Activated gamma-delta T cell treated with Interleukin-2 at 50 U/mL for 16 hours (primary cell): Measurements from ENCODE around the gene RAB37.

Experiments used
- DNase-seq: peaks from one replicate; pipeline ENCODE4 v3.0.0-alpha.2; 2020

The RAB37 gene, protein sequence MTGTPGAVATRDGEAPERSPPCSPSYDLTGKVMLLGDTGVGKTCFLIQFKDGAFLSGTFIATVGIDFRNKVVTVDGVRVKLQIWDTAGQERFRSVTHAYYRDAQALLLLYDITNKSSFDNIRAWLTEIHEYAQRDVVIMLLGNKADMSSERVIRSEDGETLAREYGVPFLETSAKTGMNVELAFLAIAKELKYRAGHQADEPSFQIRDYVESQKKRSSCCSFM

GRCh38 chr17:74736513-74737298, at the start of gene RAB37:
Gene RAB37 (plus strand): TSS chr17:74737256. CDS start chr17:74737273, 17 bp downstream.
- DNase-seq: peak; percentile 65

- no peak for DNase-seq
Observed at GRCh38 chr17:74687886-74688285, 49.2 kb upstream of the RAB37 start.

- DNase-seq: no peak
Observed at GRCh38 chr17:74690409-74690825, 46.6 kb upstream of the RAB37 start.

DNA sequence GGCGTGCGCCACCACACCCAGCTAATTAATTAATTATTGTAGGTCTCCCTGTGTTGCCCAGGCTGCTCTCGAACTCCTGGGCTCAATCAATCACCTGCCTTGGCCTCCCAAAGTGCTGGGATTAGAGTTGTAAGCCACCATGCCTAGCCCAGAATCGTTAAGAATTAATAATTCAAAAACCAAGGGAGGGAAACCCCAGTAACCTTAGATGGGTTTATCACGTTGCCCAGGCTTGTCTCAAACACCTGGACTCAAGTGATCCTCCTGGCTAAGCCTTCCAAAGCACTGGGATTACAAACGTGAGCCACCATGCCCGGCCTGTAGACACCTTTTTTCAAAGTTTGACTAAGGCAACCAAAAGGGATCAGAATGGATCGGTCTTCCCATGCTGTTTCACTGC, 45.9 kb upstream of the RAB37 start:
- DNase-seq: no peak

DNA sequence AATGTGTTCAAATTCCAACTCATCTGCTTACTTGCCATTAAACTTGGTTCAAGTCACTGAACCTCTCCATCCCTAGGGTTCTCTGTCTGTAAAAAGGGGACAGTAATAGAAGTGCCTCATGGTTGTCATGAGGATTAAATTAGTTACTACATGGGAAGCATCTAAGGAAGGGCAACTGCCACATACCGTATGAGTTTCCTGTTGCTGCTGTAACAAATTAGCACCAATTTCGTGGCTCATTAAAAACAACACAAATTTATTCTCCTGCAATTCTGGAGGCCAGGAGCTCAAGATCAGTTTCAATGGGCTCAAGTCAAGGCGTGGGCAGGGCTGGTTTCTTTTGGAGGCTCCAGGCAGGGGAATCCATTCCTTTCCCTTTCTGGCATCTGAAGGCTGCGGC, 43.0 kb upstream of the RAB37 start:
- no peak for DNase-seq

- DNase-seq: no peak
Observed at GRCh38 chr17:74695629-74696028, 41.4 kb upstream of the RAB37 start.

- no peak for DNase-seq
Observed at GRCh38 chr17:74697515-74697914, 39.5 kb upstream of the RAB37 start.

GRCh38 chr17:74698069-74698468, 39.0 kb upstream of the RAB37 start:
- DNase-seq: no peak

DNA sequence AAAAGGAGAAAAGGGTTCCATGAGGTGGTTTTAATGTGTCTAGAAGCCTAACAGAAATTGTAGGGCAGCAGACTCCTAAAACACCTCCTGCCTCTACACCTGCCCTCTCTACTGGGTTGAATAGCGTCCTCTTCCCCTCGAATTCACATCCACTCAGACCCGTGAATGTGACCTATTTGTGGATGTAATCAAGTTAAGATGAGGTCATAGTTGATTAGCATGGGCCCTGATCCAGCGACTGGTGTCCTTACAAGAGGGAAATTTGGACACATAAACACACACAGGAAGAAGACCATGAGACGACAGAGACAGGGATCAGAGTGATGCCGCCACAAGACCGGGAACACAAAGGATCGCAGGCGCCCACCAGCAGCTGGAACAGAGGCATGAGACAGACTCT, 37.8 kb upstream of the RAB37 start:
- DNase-seq: no peak

GRCh38 chr17:74702116-74702871, 34.8 kb upstream of the RAB37 start:
- DNase-seq: no peak

DNA sequence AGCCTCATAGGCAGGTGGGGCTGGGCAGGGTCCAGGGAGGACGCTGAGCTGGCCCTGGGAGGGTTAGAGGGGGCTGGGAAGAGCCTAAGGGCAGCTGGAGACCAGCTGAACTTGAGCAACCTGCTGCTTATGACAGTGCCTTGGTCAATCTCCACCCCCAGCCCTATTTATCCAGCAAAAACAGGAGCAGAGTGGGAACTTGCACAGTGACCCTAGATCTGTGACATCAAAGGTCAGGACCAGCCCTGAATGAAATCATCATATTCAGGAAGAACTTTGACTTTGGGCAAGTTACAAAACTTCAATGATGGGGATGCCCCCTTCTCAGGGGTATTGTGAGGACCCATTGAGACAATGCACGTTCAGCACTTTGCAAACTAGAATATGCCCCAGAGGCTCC, 33.7 kb upstream of the RAB37 start:
- no peak for DNase-seq

DNA sequence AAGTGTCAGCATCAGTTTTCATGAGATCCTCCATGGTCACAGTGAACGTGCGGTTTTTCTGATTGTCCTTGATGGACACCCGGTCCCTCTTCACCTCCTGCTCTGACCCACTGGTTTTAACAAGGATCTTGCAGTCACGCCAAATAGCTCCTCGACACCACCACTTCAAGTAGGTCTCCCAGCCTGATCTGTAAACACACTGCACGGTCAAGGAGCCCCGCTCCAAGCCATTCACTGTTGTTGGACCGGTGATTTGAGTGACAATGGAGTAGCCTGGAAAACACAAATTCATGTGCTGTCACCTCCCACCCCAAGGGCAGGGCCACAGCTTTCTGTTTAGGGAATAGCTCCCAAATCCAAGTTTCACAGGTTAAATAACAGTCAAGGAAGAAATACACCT, 32.5 kb upstream of the RAB37 start:
- no peak for DNase-seq

GRCh38 chr17:74711058-74711824, 25.8 kb upstream of the RAB37 start:
- DNase-seq: no peak

- DNase-seq: no peak
Observed at GRCh38 chr17:74712301-74712700, 24.8 kb upstream of the RAB37 start.

- no peak for DNase-seq
Observed at GRCh38 chr17:74712756-74713155, 24.3 kb upstream of the RAB37 start, which contains the start of gene CD300LF. Gene CD300LF (minus strand): TSS chr17:74712923. CDS start chr17:74712866, 57 bp downstream.

DNA sequence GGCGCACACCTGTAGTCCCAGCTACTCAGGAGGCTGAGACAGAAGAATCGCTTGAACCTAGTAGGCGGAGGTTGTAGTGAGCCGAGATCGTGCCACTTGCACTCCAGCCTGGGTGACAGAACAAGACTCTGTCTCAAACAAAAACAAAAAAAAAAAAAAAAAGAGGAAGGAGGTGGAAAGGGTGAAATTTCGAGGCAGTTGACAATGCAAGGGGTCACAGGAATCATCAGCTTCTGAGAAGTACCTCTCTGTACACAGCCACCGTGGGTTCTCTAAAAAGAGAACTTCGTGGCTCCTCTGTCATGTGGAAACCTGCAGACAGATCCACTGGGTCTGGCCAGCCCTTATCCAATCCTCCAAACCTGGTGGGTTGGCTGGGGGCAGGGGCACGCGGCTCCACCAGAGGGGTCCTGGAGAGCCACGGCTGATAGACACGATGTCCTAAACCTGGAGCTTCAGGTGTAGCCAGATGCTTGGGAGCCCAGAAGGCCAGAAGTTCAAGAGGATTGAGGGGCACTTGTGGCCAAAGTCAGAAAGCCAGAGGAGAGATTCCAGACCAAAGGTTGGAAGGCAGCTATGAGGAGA, 23.8 kb upstream of the RAB37 start:
- no peak for DNase-seq

DNA sequence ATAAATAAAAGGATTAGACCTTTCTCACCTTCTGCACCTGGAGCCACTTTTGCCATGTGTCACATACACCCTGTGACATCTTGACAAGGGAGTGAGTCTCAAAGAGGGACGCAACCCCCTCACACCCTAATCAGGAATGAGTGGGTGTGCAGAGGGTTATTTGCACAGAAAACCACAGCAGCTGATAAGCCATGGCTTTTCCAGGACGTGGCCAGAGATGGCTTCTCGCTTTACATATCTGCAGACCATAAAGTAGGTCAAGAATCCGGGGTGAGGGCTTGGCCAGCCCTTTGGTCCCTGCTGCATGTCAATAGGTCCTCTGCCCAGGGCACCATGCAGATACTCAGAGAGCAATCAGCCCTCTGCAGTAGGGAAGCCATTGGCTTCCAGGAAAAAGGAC, 21.9 kb upstream of the RAB37 start:
- DNase-seq: no peak

GRCh38 chr17:74720506-74720905, 16.6 kb upstream of the RAB37 start:
- DNase-seq: no peak

- DNase-seq: no peak
Observed at GRCh38 chr17:74722782-74723181, 14.3 kb upstream of the RAB37 start.

DNA sequence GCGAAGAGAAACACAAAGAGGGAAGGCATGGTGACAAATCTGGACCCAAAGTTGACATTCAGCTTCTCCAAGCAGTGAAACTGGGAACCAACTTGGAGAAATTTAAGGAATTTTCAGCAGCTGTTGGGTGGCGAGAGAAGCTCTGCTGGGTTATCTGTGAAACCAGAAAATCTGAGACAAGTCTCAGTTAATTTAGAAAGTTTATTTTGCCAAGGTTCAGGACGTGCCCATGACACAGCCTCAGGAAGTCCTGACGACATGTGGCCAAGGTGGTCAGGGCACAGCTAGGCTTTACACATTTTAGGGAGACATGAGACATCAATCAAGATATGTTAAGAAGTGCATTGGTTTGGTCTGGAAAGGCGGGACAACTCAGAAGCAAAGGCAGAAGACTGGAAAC, 13.2 kb upstream of the RAB37 start:
- DNase-seq: no peak

DNA sequence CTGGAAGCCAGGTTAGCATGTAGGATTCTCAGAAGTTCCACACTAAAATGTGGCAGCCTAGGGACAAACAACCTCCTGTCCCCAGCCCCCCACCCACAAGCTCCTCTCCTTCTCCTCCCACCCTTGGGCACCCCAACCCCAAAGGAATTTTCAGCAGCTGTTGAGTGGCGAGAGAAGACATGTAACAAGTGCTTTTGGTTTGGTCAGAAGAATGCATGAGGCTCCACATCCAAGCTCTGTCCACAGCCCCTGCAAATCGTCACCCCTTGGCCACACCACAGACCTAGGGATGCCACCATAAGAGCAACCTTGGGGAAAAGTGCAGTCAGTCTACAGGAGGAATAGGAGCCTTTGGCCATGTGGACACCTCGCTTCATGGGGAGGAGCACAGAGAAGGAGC, 11.9 kb upstream of the RAB37 start:
- no peak for DNase-seq

DNA sequence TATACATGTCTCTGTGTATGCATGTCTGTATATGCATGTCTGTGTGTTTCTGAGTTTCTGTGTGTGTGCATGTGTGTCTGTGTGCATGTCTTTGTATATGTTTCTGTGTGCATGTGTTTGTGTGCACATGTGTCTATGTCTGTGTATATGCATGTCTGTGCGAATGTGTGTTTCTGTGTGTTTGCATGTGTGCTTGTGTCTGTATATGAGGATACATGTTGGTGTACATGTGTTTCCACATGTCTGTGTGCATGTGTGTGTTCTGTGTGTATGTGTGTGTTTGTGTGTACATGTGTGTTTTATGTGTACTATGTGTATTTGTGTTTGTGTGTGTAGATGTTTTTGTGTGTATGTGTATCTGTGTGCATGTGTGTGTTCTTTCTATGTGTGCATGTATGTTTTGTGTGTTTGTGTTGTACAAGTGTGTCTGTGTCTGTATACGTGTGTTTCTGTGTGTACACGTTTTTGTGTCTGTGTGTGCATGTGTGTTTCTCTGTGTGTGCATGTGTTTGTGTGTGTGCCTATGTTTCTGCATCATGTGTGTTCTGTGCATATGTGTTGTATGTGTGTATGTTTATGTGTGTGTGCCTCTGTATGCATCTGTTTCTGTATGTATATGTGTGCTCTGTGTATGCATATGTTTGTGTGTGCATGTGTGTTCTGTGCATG, 8.9 kb upstream of the RAB37 start:
- DNase-seq: no peak
